ENCODE results near the gene ALKBH1.

ALKBH1 gene

GRCh38 chr14:77746064-77746702, 38.4 kb upstream of the ALKBH1 start:
- H3K27me3 ChIP-seq (ENCODE audit: low read length): no peaks in the 10 kb centered on the region
- TF ChIP-seq, protein P1, sequence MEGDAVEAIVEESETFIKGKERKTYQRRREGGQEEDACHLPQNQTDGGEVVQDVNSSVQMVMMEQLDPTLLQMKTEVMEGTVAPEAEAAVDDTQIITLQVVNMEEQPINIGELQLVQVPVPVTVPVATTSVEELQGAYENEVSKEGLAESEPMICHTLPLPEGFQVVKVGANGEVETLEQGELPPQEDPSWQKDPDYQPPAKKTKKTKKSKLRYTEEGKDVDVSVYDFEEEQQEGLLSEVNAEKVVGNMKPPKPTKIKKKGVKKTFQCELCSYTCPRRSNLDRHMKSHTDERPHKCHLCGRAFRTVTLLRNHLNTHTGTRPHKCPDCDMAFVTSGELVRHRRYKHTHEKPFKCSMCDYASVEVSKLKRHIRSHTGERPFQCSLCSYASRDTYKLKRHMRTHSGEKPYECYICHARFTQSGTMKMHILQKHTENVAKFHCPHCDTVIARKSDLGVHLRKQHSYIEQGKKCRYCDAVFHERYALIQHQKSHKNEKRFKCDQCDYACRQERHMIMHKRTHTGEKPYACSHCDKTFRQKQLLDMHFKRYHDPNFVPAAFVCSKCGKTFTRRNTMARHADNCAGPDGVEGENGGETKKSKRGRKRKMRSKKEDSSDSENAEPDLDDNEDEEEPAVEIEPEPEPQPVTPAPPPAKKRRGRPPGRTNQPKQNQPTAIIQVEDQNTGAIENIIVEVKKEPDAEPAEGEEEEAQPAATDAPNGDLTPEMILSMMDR (IDR thresholded peaks at IDR 0.05; ENCODE audit: insufficient read depth, low read length, poor library complexity, severe bottlenecking): no peak
- H3K9me3 ChIP-seq (ENCODE audit: insufficient read depth, low read length): no peaks in the 10 kb centered on the region
- no peak overlapping the region for H3K4me3 ChIP-seq (ENCODE audit: insufficient read depth, low read length, poor library complexity, severe bottlenecking)
- no peaks in the 10 kb centered on the region for H3K9me2 ChIP-seq (replicated peaks; ENCODE audit: insufficient read depth, low read length)
- H3K36me3 ChIP-seq (ENCODE audit: low read length): peaks cover 41% of the 10 kb centered on the region; the same call in 1 of the 2 replicates
- peaks cover 4% of the 10 kb centered on the region; the same call in 1 of the 2 replicates for H4K20me1 ChIP-seq (ENCODE audit: low read depth, low read length)
- peaks cover 4% of the 10 kb centered on the region; the same call in 1 of the 2 replicates for H3F3A ChIP-seq (ENCODE audit: insufficient read depth)
- H3K27ac ChIP-seq (ENCODE audit: low read depth, low read length): no peak overlapping the region
- H2AFZ ChIP-seq (ENCODE audit: low read depth, low read length, severe bottlenecking): no peak overlapping the region
- H3K9ac ChIP-seq (ENCODE audit: low read length): no peak overlapping the region
- H3K79me2 ChIP-seq (ENCODE audit: insufficient read depth, low read length): peaks cover 29% of the 10 kb centered on the region
- H3K4me2 ChIP-seq (ENCODE audit: low read depth, low read length, poor library complexity, severe bottlenecking): no peak overlapping the region

DNA sequence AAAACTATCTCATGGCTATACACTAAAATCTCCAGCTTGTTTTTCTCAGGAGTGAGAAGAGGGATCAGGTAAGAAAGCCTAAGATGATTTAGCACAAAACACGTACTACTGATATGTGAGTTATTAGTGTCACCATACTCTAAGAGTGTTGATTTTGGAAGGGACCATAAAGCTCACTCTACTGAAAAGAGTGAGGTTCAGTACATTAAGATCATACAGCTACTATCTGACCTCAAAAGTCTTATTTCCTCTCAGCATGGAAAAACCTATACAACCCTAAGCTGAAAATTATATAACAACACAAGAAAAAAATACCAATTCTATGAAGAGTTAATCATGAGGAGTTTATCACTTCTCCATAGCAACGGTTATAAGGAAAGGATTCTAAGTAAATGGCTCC, 33.6 kb upstream of the ALKBH1 start:
- Histone ChIP-seq H4K20me1 (ENCODE audit: low read depth, low read length) (peaks cover 4% of the 10 kb centered on the region; the same call in 1 of the 2 replicates), H2AFZ (ENCODE audit: low read depth, low read length, severe bottlenecking) (no peak overlapping the region), H3K9me2 (replicated peaks; ENCODE audit: insufficient read depth, low read length) (no peaks in the 10 kb centered on the region), H3K27ac (ENCODE audit: low read depth, low read length) (no peak overlapping the region), H3K4me2 (ENCODE audit: low read depth, low read length, poor library complexity, severe bottlenecking) (no peak overlapping the region), H3K79me2 (ENCODE audit: insufficient read depth, low read length) (peaks cover 32% of the 10 kb centered on the region), H3K9ac (ENCODE audit: low read length) (no peak overlapping the region), H3K27me3 (ENCODE audit: low read length) (no peaks in the 10 kb centered on the region), H3K4me3 (ENCODE audit: insufficient read depth, low read length, poor library complexity, severe bottlenecking) (no peak overlapping the region), H3F3A (ENCODE audit: insufficient read depth) (peaks cover 4% of the 10 kb centered on the region; the same call in 1 of the 2 replicates), H3K9me3 (ENCODE audit: insufficient read depth, low read length) (no peaks in the 10 kb centered on the region), H3K36me3 (ENCODE audit: low read length) (peaks cover 38% of the 10 kb centered on the region)
- no peak for TF ChIP-seq EZH2phosphoT487 (conservative IDR thresholded peaks at IDR 0.05; ENCODE audit: low read length)
- TF ChIP-seq, protein P1 (IDR thresholded peaks at IDR 0.05; ENCODE audit: insufficient read depth, low read length, poor library complexity, severe bottlenecking): no peak

DNA sequence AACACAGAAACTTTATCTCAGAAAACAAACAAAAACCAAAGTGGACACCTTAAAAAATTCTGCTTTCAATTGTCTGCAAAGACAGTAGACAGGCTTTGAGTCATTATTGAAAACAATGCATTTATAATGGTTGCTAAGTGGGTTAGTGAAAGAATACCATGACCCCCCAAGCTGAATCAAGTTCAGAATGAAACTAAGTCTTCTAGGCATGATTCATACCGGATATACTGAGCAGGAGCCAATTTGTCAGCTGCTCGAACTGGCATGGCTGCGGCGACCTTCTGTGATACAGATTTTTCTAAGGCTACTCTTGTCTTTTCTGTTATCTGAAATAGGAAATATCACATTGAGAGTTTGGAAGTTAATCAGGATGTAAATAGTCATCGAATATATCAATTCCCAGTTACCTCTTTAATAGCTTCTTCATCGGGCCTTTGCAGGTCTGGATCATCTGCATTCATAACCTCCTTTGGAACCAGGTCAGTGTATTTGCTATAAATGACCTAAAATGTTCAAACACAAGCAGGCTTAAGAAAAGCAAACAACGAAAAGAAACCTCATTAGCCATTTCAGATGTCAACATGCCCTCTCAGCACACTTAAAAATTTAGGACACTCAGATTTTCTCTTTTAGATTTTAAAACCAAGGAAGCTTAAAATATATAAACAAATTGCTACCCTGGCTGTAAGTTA, 30.9 kb upstream of the ALKBH1 start:
- Histone ChIP-seq H3K79me2 (ENCODE audit: insufficient read depth, low read length) (peaks cover 23% of the 10 kb centered on the region; the same call in 1 of the 2 replicates), H3K27ac (ENCODE audit: low read depth, low read length) (no peak overlapping the region), H3K9me3 (ENCODE audit: insufficient read depth, low read length) (no peaks in the 10 kb centered on the region), H3K9me2 (replicated peaks; ENCODE audit: insufficient read depth, low read length) (no peaks in the 10 kb centered on the region), H3K9ac (ENCODE audit: low read length) (no peak overlapping the region), H3K27me3 (ENCODE audit: low read length) (no peaks in the 10 kb centered on the region), H3K36me3 (ENCODE audit: low read length) (peaks cover 40% of the 10 kb centered on the region), H4K20me1 (ENCODE audit: low read depth, low read length) (no peaks in the 10 kb centered on the region; the same call in 1 of the 2 replicates), H2AFZ (ENCODE audit: low read depth, low read length, severe bottlenecking) (no peak overlapping the region), H3K4me3 (ENCODE audit: insufficient read depth, low read length, poor library complexity, severe bottlenecking) (no peak overlapping the region), H3K4me2 (ENCODE audit: low read depth, low read length, poor library complexity, severe bottlenecking) (no peak overlapping the region), H3F3A (ENCODE audit: insufficient read depth) (no peaks in the 10 kb centered on the region)
- no peak for TF ChIP-seq EZH2phosphoT487 (conservative IDR thresholded peaks at IDR 0.05; ENCODE audit: low read length)
- TF ChIP-seq, protein P1 (IDR thresholded peaks at IDR 0.05; ENCODE audit: insufficient read depth, low read length, poor library complexity, severe bottlenecking): no peak

All from SU-DHL-6 (cell line).